Peyer's patch (tissue), 4 donors: ENCODE data around the gene MGAT4C.

Source experiments
- CTCF ChIP-seq, 6 experiments: fragments of 450-650 bp in 4 of 6; fragments of 200-600 bp in 2 of 6; sonication (generic) in 1 of 6; IDR thresholded peaks; one replicate each; pipeline ENCODE4 v1.5.1; 2017 to 2019; ENCODE audit warnings: antibody characterized with exemption in 6 of 6, mild to moderate bottlenecking in 3 of 6, moderate library complexity in 1 of 6
- POLR2A ChIP-seq, 2 donors: fragments of 450-650 bp; IDR thresholded peaks; one replicate each; pipeline ENCODE4 v1.5.1; 2017; ENCODE audit warnings: antibody characterized with exemption in 2 of 2, mild to moderate bottlenecking in 2 of 2, moderate library complexity in 2 of 2

DNA sequence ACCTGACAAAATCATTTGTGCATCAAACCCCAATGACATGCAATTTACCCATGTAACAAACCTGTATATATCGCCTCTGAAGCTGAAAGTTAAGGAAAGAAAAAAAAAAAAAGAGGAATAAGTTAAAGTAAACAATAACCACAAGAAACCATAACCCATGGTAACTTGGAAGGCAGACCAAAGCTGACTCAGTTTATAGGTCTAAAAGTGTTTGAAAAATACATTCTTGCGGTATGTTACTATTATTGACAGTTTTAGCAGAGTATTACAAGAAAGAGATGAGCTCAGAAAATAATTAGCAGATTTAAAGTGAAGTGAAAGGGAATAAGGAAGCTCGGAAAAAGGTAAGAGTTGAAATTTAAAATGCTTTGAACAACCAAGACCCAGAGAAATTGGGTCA is 34.4 kb upstream of the MGAT4C start:
- TF ChIP-seq CTCF (IDR thresholded peaks at IDR 0.05) (no peak), POLR2A (IDR thresholded peaks at IDR 0.05) (no peak)
